PFSK-1 (cell line): ENCODE data around the gene KRTAP8-1. TPM values are rescaled to one million over a fixed set of nuclear protein-coding genes. Genes with fewer than 3 reads are reported as not detected.

Experiments
- FOXP2 ChIP-seq: optimal IDR thresholded peaks from 2 replicates; pipeline ENCODE3; 2011; ENCODE audit warnings: borderline replicate concordance, control low read depth, inconsistent platforms; ENCODE audit not compliant: insufficient read depth; ENCODE audit errors: extremely low read length, extremely low read depth
- POLR2AphosphoS5 ChIP-seq: IDR thresholded peaks from 2 replicates; pipeline ENCODE4 v1.6.1; 2012; ENCODE audit warnings: low read depth, mild to moderate bottlenecking, control low read depth, low read length, moderate library complexity
- SIN3A ChIP-seq: IDR thresholded peaks from 2 replicates; pipeline ENCODE4 v1.6.1; 2012; ENCODE audit warnings: mild to moderate bottlenecking, low read length, moderate library complexity, borderline replicate concordance; ENCODE audit not compliant: insufficient read depth
- TAF1 ChIP-seq: IDR thresholded peaks from 2 replicates; pipeline ENCODE4 v1.6.1; 2012; ENCODE audit warnings: low read length, control low read depth, borderline replicate concordance; ENCODE audit not compliant: insufficient read depth
- polyA plus RNA-seq: library from polyadenylated mRNA; unstranded; fragments of >200 nt; gene quantifications from one replicate; pipeline ENCODE4 v1.2.1, GENCODE V29; 2012; ENCODE audit warnings: low read depth, missing spikeins; ENCODE audit not compliant: insufficient read length
- TF ChIP-seq, protein P1 (sequence below), 2 experiments: IDR thresholded peaks; 2 replicates each; pipeline versions ENCODE4 v1.6.1 to v1.8.0; 2011 to 2012; ENCODE audit warnings: low read depth in 2 of 2, low read length in 2 of 2, control low read depth in 1 of 2, inconsistent platforms in 1 of 2, mild to moderate bottlenecking in 1 of 2, moderate library complexity in 1 of 2; ENCODE audit not compliant: insufficient read depth in 1 of 2

Gene KRTAP8-1, protein sequence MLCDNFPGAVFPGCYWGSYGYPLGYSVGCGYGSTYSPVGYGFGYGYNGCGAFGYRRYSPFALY
- polyA plus RNA-seq, result not detected

DNA sequence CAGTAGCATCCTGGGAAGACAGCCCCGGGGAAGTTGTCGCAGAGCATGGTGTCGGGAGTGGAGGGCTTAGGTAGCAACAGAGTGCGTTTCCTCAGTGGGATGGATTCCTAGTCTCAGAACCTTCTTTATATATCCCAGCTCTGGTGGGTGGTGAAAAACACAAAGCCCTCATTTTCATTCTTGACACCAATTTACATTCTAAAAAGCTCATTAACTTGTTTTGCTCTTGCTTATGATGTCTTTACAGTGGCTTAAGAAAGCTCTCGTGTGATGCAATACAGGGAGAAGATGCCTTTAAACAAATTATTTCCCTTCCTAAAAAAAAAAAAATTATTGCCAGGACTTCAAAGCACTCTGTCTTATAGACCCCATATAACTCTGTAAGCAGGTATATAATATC lies at the start of gene KRTAP8-1:
TSS of gene KRTAP8-1 (minus strand) at position 101 of the 400 bp plus-strand sequence. CDS start at position 47, 54 bp downstream.
- TF ChIP-seq FOXP2, result no peak
- no peak for TF ChIP-seq SIN3A
- TF ChIP-seq, protein P1, sequence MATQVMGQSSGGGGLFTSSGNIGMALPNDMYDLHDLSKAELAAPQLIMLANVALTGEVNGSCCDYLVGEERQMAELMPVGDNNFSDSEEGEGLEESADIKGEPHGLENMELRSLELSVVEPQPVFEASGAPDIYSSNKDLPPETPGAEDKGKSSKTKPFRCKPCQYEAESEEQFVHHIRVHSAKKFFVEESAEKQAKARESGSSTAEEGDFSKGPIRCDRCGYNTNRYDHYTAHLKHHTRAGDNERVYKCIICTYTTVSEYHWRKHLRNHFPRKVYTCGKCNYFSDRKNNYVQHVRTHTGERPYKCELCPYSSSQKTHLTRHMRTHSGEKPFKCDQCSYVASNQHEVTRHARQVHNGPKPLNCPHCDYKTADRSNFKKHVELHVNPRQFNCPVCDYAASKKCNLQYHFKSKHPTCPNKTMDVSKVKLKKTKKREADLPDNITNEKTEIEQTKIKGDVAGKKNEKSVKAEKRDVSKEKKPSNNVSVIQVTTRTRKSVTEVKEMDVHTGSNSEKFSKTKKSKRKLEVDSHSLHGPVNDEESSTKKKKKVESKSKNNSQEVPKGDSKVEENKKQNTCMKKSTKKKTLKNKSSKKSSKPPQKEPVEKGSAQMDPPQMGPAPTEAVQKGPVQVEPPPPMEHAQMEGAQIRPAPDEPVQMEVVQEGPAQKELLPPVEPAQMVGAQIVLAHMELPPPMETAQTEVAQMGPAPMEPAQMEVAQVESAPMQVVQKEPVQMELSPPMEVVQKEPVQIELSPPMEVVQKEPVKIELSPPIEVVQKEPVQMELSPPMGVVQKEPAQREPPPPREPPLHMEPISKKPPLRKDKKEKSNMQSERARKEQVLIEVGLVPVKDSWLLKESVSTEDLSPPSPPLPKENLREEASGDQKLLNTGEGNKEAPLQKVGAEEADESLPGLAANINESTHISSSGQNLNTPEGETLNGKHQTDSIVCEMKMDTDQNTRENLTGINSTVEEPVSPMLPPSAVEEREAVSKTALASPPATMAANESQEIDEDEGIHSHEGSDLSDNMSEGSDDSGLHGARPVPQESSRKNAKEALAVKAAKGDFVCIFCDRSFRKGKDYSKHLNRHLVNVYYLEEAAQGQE (IDR thresholded peaks at IDR 0.05; ENCODE audit: insufficient read depth in 1 of 2, low read depth in 2 of 2, low read length in 2 of 2), result no peak
- no peak for TF ChIP-seq TAF1
- no peak for TF ChIP-seq POLR2AphosphoS5

DNA sequence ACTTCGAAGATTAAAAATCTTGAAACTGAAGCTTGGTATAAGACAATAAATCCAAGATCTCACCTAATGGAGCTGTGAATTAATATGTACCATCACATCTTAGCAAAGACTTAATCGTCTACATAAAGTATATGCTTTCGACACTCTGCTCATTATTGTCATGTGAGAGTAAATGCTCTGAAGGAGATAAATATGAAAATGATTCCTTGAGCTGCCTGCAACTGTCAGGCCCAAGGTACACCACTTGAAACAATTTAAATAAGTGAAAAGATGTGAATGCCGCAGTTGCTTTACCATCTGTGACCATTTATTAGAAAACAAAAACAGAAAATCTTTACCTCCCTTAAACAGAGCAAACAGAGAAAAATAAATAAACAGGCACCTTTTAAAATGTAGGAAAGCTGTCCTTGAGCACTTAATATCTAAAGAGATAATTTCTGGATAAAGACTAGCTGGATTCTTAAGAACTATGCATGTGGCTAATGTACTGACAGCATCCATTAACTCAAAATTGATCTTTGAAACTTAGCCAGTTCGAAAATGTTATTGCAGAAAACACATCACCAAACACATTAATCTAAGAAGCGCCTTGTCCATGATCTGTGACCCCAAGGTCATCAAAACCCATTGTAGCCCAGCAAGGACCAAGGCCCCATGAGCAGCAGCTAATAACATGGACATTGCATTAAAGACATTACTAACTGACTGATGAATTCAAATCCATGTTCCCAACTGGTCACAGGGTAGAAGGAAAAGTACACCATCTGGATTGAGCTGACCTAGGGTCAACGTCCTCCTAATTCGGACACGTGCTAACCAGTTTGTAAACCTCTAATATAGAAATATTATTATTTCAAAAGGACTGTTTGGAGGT lies 34.8 kb upstream of the KRTAP8-1 start:
- no peak for TF ChIP-seq SIN3A
- TF ChIP-seq, protein P1 (IDR thresholded peaks at IDR 0.05; ENCODE audit: insufficient read depth in 1 of 2, low read depth in 2 of 2, low read length in 2 of 2), result no peak
- TF ChIP-seq FOXP2, result no peak
- TF ChIP-seq TAF1, result no peak
- TF ChIP-seq POLR2AphosphoS5, result no peak

DNA sequence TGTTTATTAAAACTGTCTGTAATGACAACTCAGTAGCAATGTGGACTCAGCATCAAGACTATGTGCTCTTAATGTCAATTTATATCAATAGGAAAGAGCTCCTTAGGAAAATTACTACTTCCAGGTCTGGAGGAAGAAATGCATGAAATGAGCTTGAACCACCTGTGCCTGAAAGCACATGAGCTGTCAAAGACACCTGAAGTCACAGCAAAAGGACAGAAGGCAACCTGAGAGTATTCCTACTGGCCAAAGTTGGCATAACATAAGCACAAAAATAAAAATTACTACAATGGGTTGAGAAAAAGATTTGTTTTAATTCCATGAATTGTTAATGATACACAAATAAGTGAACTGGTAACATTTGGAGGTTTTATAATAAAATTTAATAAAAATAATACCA lies 29.9 kb upstream of the KRTAP8-1 start:
- no peak for TF ChIP-seq FOXP2
- no peak for TF ChIP-seq SIN3A
- TF ChIP-seq TAF1, result no peak
- TF ChIP-seq, protein P1 (IDR thresholded peaks at IDR 0.05; ENCODE audit: insufficient read depth in 1 of 2, low read depth in 2 of 2, low read length in 2 of 2), result no peak
- TF ChIP-seq POLR2AphosphoS5, result no peak

DNA sequence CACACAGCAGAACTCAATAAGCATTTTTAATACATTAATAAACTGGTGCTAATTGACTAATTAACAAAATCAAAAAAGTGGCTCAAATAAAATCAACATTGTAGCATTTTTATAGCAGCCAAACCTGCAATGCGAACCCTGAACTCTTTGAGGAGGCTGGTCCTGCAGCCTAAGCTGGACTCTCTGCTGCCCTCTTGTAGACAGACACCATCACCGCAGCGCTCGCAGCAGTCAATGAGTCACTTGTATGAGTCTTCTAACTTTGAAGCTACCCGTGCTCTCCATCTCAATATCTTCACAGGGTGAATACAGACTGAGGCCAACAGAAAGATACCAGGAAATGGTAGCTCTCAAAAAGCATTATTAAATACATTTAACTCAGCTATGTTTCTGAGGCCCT lies 26.2 kb upstream of the KRTAP8-1 start:
- TF ChIP-seq FOXP2 (no peak), POLR2AphosphoS5 (no peak), SIN3A (no peak)

DNA sequence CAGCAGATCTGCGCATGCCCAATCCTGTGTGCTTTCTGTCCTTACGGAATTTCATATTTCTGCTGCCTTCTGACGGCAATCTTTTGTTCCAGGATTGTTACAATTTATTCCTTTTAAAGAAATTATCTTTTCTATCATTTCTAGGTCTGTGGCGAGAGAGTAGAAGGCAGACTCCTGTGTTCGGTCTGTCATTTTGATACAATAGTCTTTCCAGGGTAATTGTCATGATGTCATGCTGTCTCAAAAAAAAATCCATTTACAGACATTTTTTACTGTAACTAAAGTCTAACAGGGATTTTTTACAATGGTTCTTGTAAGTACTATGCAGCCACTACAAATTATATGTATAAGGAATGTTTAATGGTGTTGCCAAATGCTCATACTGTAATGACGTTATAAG lies 25.5 kb upstream of the KRTAP8-1 start:
- no peak for TF ChIP-seq TAF1
- no peak for TF ChIP-seq POLR2AphosphoS5
- TF ChIP-seq, protein P1 (IDR thresholded peaks at IDR 0.05; ENCODE audit: insufficient read depth in 1 of 2, low read depth in 2 of 2, low read length in 2 of 2), result no peak
